A549 treated with AZD9567 at 1 μM for 4 hours (cell line): ENCODE results near the gene ACBD7. TPM values are rescaled to one million over a fixed set of nuclear protein-coding genes. Genes with fewer than 3 reads are reported as not detected.

Experiments
- total RNA-seq: library from RNA; stranded (reverse); fragments of 200-300 nt; extraction: Qiagen RNA extraction; gene quantifications from 5 replicates; pipeline ENCODE4 v1.2.3, GENCODE V29; 2022; ENCODE audit not compliant: insufficient read depth

The ACBD7 gene
- total RNA-seq, result 0.95 to 1.6 TPM (median 1.1 TPM) in 4 of 5 replicates, not detected in the other

GRCh38 chr10:15088428-15089261, at the start of gene ACBD7:
Gene ACBD7, minus strand, starts transcription at chr10:15088776. Its CDS starts 48 bp downstream, at chr10:15088728.

GRCh38 chr10:15097011-15097812, 8.6 kb upstream of the ACBD7 start, which contains the start of gene RPP38:
Gene RPP38, plus strand, starts transcription at chr10:15097355. Its CDS starts 5,960 bp downstream, at chr10:15103315.

GRCh38 chr10:15043674-15044073, 44.9 kb downstream of the ACBD7 start, which contains the start of gene OLAH:
Gene OLAH, plus strand, starts transcription at chr10:15043943. Its CDS starts 3,346 bp downstream, at chr10:15047289.

Other genes starting within 250 kb of the ACBD7 start
- gene SUV39H2, start 209.9 kb downstream of the ACBD7 start, total RNA-seq, result 18.1 to 33.6 TPM (median 21.4 TPM) in 5 replicates
- gene DCLRE1C, start 134.7 kb downstream of the ACBD7 start, total RNA-seq, result 4.1 to 7.1 TPM (median 5.6 TPM) in 5 replicates
- 0.70 to 1.2 TPM (median 1.1 TPM) in 4 of 5 replicates, not detected in the other for gene MEIG1, start 129.4 kb downstream of the ACBD7 start, total RNA-seq
- 0.13 to 0.26 TPM (median 0.17 TPM) in 4 of 5 replicates, not detected in the other for gene OLAH, start 44.8 kb downstream of the ACBD7 start, total RNA-seq
- gene RPP38, start 8.6 kb upstream of the ACBD7 start, total RNA-seq, result 33.7 to 38.3 TPM (median 36.8 TPM) in 5 replicates
- 17.8 to 23.6 TPM (median 22.0 TPM) in 5 replicates for gene NMT2, start 79.9 kb upstream of the ACBD7 start, total RNA-seq